ENCODE data around the gene COL4A4.

DNA sequence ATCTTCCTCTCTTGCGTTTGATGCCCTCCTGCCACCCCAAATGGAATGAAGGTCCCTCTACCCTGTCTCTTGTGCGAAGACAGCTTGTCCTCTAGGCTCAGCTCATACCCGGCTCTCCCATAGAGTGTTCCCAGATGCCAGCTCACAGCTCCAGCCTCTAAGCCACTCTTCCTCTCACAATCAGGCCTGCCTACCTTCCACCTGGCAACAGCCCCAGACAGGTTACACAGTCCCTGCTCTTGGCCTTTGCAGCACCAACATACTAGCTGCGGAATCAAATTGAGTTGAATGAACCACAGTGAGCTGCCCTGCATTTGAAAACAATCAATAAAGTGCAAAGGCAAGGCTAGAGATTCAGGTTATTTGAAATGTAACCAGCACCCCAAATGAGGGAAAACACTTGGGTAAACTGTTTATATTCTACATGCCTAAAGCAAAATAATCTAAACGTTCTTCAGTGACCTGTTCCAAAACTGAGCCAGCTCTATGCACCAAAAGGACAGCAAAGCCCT is 105.1 kb downstream of the COL4A4 start:
- TF ChIP-seq CTCF (IDR thresholded peaks at IDR 0.05; ENCODE audit: insufficient read depth, low read length, poor library complexity, severe bottlenecking) (no peak), EZH2phosphoT487 (conservative IDR thresholded peaks at IDR 0.05; ENCODE audit: low read length) (no peak)

Measured in SU-DHL-6 (cell line).